Measurements from ENCODE around the gene ZNF827. TPM values are rescaled to one million over a fixed set of nuclear protein-coding genes. Genes with fewer than 3 reads are reported as not detected.

ZNF827 gene
- total and polyA plus RNA-seq, 2 experiments from 2014 or later = 7.8 to 17.5 TPM

GRCh38 chr4:145921231-145921630 is 17.4 kb downstream of the ZNF827 start:
- 81% methylated on average over 1 of the region's 1 CpG for WGBS (ENCODE audit: low lambda C conversion rate, missing lambda C conversion rate)
- Histone ChIP-seq H3K27me3 (no peaks in the 10 kb centered on the region), H3K9me2 (replicated peaks; ENCODE audit: insufficient read depth) (no peaks in the 10 kb centered on the region), H3K4me3 (no peak overlapping the region), H3K79me2 (peaks cover 99% of the 10 kb centered on the region), H4K20me1 (ENCODE audit: insufficient read depth, poor library complexity, severe bottlenecking) (peaks cover 16% of the 10 kb centered on the region), H3K9me3 (ENCODE audit: low read depth) (no peaks in the 10 kb centered on the region), H3K4me1 (ENCODE audit: insufficient read depth) (no peaks in the 10 kb centered on the region), H2AFZ (no peak overlapping the region), H3K36me3 (replicated peaks; ENCODE audit: insufficient read depth, low read depth) (no peaks in the 10 kb centered on the region), H3K4me2 (no peak overlapping the region), H3K27ac (no peak overlapping the region)
- no peak for DNase-seq (ENCODE audit: low spot score)
- TF ChIP-seq EZH2 (IDR thresholded peaks at IDR 0.05; ENCODE audit: borderline replicate concordance) = no peak
- TF ChIP-seq EZH2phosphoT487 (IDR thresholded peaks at IDR 0.05; ENCODE audit: low read depth, severe bottlenecking, unreplicated experiment) = no peak
- no peak for TF ChIP-seq CTCF (IDR thresholded peaks at IDR 0.05; ENCODE audit: poor library complexity)

- DNase-seq (ENCODE audit: low spot score) = no peak
- Histone ChIP-seq H4K20me1 (ENCODE audit: insufficient read depth, poor library complexity, severe bottlenecking) (peaks cover 16% of the 10 kb centered on the region), H3K9me2 (replicated peaks; ENCODE audit: insufficient read depth) (no peaks in the 10 kb centered on the region), H3K36me3 (replicated peaks; ENCODE audit: insufficient read depth, low read depth) (no peaks in the 10 kb centered on the region), H3K9me3 (ENCODE audit: low read depth) (no peaks in the 10 kb centered on the region), H3K27me3 (no peaks in the 10 kb centered on the region), H3K27ac (no peak overlapping the region), H2AFZ (no peak overlapping the region), H3K4me2 (no peak overlapping the region), H3K4me1 (ENCODE audit: insufficient read depth) (no peaks in the 10 kb centered on the region), H3K4me3 (no peak overlapping the region), H3K79me2 (peaks cover 99% of the 10 kb centered on the region)
- TF ChIP-seq EZH2 (IDR thresholded peaks at IDR 0.05; ENCODE audit: borderline replicate concordance) (no peak), EZH2phosphoT487 (IDR thresholded peaks at IDR 0.05; ENCODE audit: low read depth, severe bottlenecking, unreplicated experiment) (no peak), CTCF (IDR thresholded peaks at IDR 0.05; ENCODE audit: poor library complexity) (no peak)
- 91% methylated on average over 8 of the region's 8 CpGs for WGBS (ENCODE audit: low lambda C conversion rate, missing lambda C conversion rate)
Measured at GRCh38 chr4:145920205-145920604, 18.4 kb downstream of the ZNF827 start.

- peaks cover 98% of the 10 kb centered on the region for H3K79me2 ChIP-seq
- peaks cover 16% of the 10 kb centered on the region for H4K20me1 ChIP-seq (ENCODE audit: insufficient read depth, poor library complexity, severe bottlenecking)
- H3K27me3 ChIP-seq = no peaks in the 10 kb centered on the region
- H3K9me2 ChIP-seq (replicated peaks; ENCODE audit: insufficient read depth) = no peaks in the 10 kb centered on the region
- WGBS (ENCODE audit: low lambda C conversion rate, missing lambda C conversion rate) = 98% methylated on average over 2 of the region's 2 CpGs
- no peak for DNase-seq (ENCODE audit: low spot score)
- no peaks in the 10 kb centered on the region for H3K36me3 ChIP-seq (replicated peaks; ENCODE audit: insufficient read depth, low read depth)
- no peak overlapping the region for H2AFZ ChIP-seq
- TF ChIP-seq EZH2phosphoT487 (IDR thresholded peaks at IDR 0.05; ENCODE audit: low read depth, severe bottlenecking, unreplicated experiment) (no peak), CTCF (IDR thresholded peaks at IDR 0.05; ENCODE audit: poor library complexity) (no peak), EZH2 (IDR thresholded peaks at IDR 0.05; ENCODE audit: borderline replicate concordance) (no peak)
- no peak overlapping the region for H3K27ac ChIP-seq
- H3K4me2 ChIP-seq = no peak overlapping the region
- no peak overlapping the region for H3K4me3 ChIP-seq
- H3K4me1 ChIP-seq (ENCODE audit: insufficient read depth) = no peaks in the 10 kb centered on the region
- no peaks in the 10 kb centered on the region for H3K9me3 ChIP-seq (ENCODE audit: low read depth)
Measured at GRCh38 chr4:145912376-145912775, 26.2 kb downstream of the ZNF827 start.

- TF ChIP-seq EZH2 (IDR thresholded peaks at IDR 0.05; ENCODE audit: borderline replicate concordance) (no peak), EZH2phosphoT487 (IDR thresholded peaks at IDR 0.05; ENCODE audit: low read depth, severe bottlenecking, unreplicated experiment) (no peak), CTCF (IDR thresholded peaks at IDR 0.05; ENCODE audit: poor library complexity) (no peak)
- H3K9me3 ChIP-seq (ENCODE audit: low read depth) = no peaks in the 10 kb centered on the region
- H3K27ac ChIP-seq = no peak overlapping the region
- H4K20me1 ChIP-seq (ENCODE audit: insufficient read depth, poor library complexity, severe bottlenecking) = peaks cover 30% of the 10 kb centered on the region
- H3K27me3 ChIP-seq = no peaks in the 10 kb centered on the region
- no peaks in the 10 kb centered on the region for H3K4me1 ChIP-seq (ENCODE audit: insufficient read depth)
- no peaks in the 10 kb centered on the region for H3K9me2 ChIP-seq (replicated peaks; ENCODE audit: insufficient read depth)
- H2AFZ ChIP-seq = no peak overlapping the region
- no peak overlapping the region for H3K4me3 ChIP-seq
- peaks cover 98% of the 10 kb centered on the region for H3K79me2 ChIP-seq
- DNase-seq (ENCODE audit: low spot score) = no peak
- H3K4me2 ChIP-seq = no peak overlapping the region
- no peaks in the 10 kb centered on the region for H3K36me3 ChIP-seq (replicated peaks; ENCODE audit: insufficient read depth, low read depth)
- WGBS (ENCODE audit: low lambda C conversion rate, missing lambda C conversion rate) = 81% methylated on average over 12 of the region's 12 CpGs
Measured at GRCh38 chr4:145909773-145910172, 28.9 kb downstream of the ZNF827 start.
